ENCODE results near the gene RAPGEF5.

Gene RAPGEF5

DNA sequence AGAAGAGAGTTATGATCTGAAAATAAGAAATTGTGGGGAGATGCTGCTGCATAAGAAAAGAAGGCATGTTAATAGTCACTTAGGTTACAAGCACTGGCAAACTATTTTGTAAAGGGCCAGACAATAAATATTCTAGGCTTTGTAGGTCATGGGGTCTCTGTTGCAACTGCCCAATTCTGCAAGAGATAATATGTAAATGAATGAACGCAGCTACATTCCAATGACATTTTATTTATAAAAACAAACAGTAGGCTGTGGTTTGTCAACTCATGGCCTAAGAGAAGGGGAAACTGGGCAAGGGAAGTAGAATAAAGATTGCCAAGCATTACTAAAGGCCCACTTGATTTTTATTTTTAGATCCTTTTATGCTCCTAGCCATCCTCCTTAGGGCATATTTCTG is 133.1 kb downstream of the RAPGEF5 start:
- no peaks in the 10 kb centered on the region for H3K36me3 ChIP-seq (ENCODE audit: insufficient read depth, insufficient read length, low read length)
- TF ChIP-seq ZNF274 (IDR thresholded peaks at IDR 0.05; ENCODE audit: low read depth, low read length), result no peak
- no peak for TF ChIP-seq YY1 (IDR thresholded peaks at IDR 0.05; ENCODE audit: insufficient read depth, insufficient read length)
- H3K4me1 ChIP-seq (ENCODE audit: insufficient read depth, insufficient read length), result no peaks in the 10 kb centered on the region
- no peak for DNase-seq (ENCODE audit: low read depth, low spot score)
- H3K27me3 ChIP-seq (ENCODE audit: insufficient read depth, insufficient read length), result no peaks in the 10 kb centered on the region
- no peak overlapping the region for H3K4me3 ChIP-seq (ENCODE audit: insufficient read length, low read depth)
- H3K9me3 ChIP-seq (ENCODE audit: insufficient read depth, low read length), result no peaks in the 10 kb centered on the region
- H3K9ac ChIP-seq (ENCODE audit: insufficient read length, low read depth), result no peak overlapping the region

DNA sequence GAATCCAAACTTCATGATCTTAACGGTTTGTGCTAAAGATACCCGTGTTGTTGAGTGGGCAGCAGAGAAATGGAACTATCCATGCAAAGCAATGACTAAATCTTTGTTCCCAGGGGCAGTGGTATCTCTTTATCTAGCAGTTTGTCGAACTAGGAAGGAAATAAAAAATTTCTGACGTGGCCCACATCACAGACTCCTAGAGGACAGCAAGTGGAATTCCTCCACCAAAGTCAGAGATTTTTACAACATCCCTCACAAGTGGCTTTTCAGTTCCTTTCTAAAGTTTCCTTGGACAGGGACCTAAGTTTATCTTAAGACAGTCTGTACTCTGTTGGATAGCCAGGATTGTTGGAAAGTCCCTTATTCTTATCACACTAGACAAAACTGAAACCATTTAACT is 136.0 kb downstream of the RAPGEF5 start:
- no peak for TF ChIP-seq YY1 (IDR thresholded peaks at IDR 0.05; ENCODE audit: insufficient read depth, insufficient read length)
- Histone ChIP-seq H3K36me3 (ENCODE audit: insufficient read depth, insufficient read length, low read length) (no peaks in the 10 kb centered on the region), H3K4me3 (ENCODE audit: insufficient read length, low read depth) (no peak overlapping the region), H3K27me3 (ENCODE audit: insufficient read depth, insufficient read length) (no peaks in the 10 kb centered on the region), H3K4me1 (ENCODE audit: insufficient read depth, insufficient read length) (no peaks in the 10 kb centered on the region), H3K9ac (ENCODE audit: insufficient read length, low read depth) (no peak overlapping the region), H3K9me3 (ENCODE audit: insufficient read depth, low read length) (no peaks in the 10 kb centered on the region)
- DNase-seq (ENCODE audit: low read depth, low spot score), result no peak

DNA sequence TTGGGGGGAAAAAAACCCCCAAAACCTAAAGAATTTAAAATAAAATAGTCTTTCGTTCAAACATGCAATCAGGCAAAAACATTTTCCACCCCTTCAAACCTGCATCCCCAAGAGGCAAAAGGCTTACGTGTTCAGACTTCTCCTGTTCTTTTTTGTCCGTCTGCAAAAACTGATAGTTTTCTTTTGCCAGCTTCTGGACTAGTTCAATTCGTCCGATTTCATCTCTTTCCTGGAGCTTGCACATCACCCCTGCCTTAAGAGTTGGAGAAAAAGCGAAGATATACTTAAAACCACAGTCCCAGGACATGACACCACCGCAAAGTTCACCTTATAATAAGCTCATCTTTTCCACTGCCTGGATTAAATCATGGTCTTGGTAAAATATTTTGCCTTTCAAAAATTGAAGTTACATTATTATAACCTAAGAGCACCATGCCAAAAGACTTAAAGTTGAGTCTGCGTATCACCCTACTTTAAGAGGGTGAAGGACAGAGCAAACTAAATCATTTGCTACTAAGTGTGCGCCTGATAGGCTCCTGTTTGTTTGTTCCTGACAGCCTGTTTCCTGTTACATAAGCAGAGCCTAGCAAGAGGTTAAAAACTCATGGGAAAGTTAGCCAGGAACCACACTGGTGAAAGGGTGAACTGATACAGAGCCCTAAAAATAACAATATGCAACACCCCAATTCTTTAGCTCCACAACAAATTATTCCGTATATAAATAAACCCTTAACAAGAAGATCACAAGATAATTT is 137.0 kb downstream of the RAPGEF5 start:
- no peak for TF ChIP-seq ZNF274 (IDR thresholded peaks at IDR 0.05; ENCODE audit: low read depth, low read length)
- TF ChIP-seq YY1 (IDR thresholded peaks at IDR 0.05; ENCODE audit: insufficient read depth, insufficient read length), result no peak
- no peak for TF ChIP-seq SUZ12 (IDR thresholded peaks at IDR 0.05; ENCODE audit: extremely low read depth, insufficient read depth, insufficient read length)
- Histone ChIP-seq H3K36me3 (ENCODE audit: insufficient read depth, insufficient read length, low read length) (no peaks in the 10 kb centered on the region), H3K9me3 (ENCODE audit: insufficient read depth, low read length) (no peaks in the 10 kb centered on the region), H3K9ac (ENCODE audit: insufficient read length, low read depth) (no peak overlapping the region), H3K4me1 (ENCODE audit: insufficient read depth, insufficient read length) (no peaks in the 10 kb centered on the region), H3K27me3 (ENCODE audit: insufficient read depth, insufficient read length) (no peaks in the 10 kb centered on the region), H3K4me3 (ENCODE audit: insufficient read length, low read depth) (no peak overlapping the region)
- DNase-seq (ENCODE audit: low read depth, low spot score), result no peak

DNA sequence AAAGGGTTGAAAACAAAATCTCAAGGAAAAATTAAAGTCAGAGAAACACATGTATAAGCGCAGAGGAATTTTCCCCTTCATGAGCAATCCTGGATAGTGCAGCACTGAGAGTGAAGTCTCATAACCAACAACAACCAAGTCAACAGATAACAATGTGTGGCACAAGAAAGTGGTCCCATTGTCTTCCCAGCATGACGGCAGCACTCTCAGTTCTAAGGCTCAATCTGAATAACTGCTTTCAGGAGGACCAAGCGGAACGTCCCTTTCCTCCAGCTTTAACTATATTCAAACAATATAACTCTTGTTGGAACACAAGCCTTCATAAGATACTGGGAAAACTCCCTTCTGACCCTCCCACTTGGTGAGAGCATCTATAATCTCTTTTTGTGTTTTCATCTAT is 137.9 kb downstream of the RAPGEF5 start:
- Histone ChIP-seq H3K27me3 (ENCODE audit: insufficient read depth, insufficient read length) (no peaks in the 10 kb centered on the region), H3K36me3 (ENCODE audit: insufficient read depth, insufficient read length, low read length) (no peaks in the 10 kb centered on the region), H3K4me3 (ENCODE audit: insufficient read length, low read depth) (no peak overlapping the region), H3K4me1 (ENCODE audit: insufficient read depth, insufficient read length) (no peaks in the 10 kb centered on the region), H3K9me3 (ENCODE audit: insufficient read depth, low read length) (no peaks in the 10 kb centered on the region), H3K9ac (ENCODE audit: insufficient read length, low read depth) (no peak overlapping the region)
- no peak for DNase-seq (ENCODE audit: low read depth, low spot score)
- TF ChIP-seq ZNF274 (IDR thresholded peaks at IDR 0.05; ENCODE audit: low read depth, low read length) (no peak), SUZ12 (IDR thresholded peaks at IDR 0.05; ENCODE audit: extremely low read depth, insufficient read depth, insufficient read length) (no peak), YY1 (IDR thresholded peaks at IDR 0.05; ENCODE audit: insufficient read depth, insufficient read length) (no peak)

DNA sequence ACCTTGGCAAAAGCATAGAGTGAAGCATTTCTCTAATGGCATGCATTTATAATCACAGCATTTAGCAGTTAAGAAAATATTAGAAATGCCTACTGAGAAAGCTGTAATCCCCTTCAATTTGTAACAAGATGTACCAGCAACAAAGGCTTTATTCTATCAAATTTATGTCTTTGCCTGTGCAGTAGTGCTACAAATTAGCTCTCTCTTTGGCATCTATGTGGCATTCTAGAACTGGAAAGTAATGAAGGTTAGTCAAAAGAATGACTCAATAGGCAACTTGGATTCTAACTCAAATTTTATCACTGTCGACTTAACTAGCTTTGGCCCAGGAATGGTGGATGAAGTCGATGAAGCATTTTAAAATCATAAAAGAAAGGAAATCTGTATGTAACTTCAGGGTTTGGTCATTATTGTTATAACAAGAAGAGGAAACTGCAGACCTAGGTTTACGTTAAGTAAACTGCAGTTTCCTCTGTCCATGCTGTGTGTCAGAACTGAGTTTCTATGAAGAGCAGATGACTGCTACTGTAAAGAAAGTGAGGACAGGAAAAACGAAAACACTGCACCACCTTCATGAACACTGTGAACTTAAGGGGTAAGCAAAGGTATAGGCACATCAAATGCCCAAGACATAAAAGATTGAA is 140.0 kb downstream of the RAPGEF5 start:
- Histone ChIP-seq H3K36me3 (ENCODE audit: insufficient read depth, insufficient read length, low read length) (no peaks in the 10 kb centered on the region), H3K4me1 (ENCODE audit: insufficient read depth, insufficient read length) (no peaks in the 10 kb centered on the region), H3K9me3 (ENCODE audit: insufficient read depth, low read length) (no peaks in the 10 kb centered on the region), H3K4me3 (ENCODE audit: insufficient read length, low read depth) (no peak overlapping the region), H3K27me3 (ENCODE audit: insufficient read depth, insufficient read length) (no peaks in the 10 kb centered on the region), H3K9ac (ENCODE audit: insufficient read length, low read depth) (no peak overlapping the region)
- DNase-seq (ENCODE audit: low read depth, low spot score), result no peak
- TF ChIP-seq SUZ12 (IDR thresholded peaks at IDR 0.05; ENCODE audit: extremely low read depth, insufficient read depth, insufficient read length) (no peak), YY1 (IDR thresholded peaks at IDR 0.05; ENCODE audit: insufficient read depth, insufficient read length) (no peak), ZNF274 (IDR thresholded peaks at IDR 0.05; ENCODE audit: low read depth, low read length) (no peak)

DNA sequence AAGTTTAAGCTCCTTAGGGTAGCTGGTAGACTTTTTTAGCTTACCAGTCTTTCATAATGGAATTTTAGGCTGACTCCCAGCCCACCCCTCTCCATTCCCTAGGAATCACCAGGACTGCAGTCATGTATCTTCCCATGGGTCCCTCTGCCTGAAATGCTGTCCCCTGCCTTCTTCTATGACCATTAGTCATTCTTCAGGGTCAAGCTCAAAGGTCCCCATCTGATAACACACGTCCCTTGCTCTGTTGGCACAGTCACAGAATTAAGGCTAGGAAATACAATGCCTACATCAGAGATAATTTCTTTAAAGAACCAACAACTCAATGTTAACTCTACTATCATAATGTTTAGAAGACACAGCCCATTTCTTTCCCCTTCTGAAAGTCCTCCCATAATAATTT is 140.6 kb downstream of the RAPGEF5 start:
- H3K4me3 ChIP-seq (ENCODE audit: insufficient read length, low read depth), result no peak overlapping the region
- H3K36me3 ChIP-seq (ENCODE audit: insufficient read depth, insufficient read length, low read length), result no peaks in the 10 kb centered on the region
- TF ChIP-seq SUZ12 (IDR thresholded peaks at IDR 0.05; ENCODE audit: extremely low read depth, insufficient read depth, insufficient read length) (no peak), ZNF274 (IDR thresholded peaks at IDR 0.05; ENCODE audit: low read depth, low read length) (no peak), YY1 (IDR thresholded peaks at IDR 0.05; ENCODE audit: insufficient read depth, insufficient read length) (no peak)
- no peaks in the 10 kb centered on the region for H3K27me3 ChIP-seq (ENCODE audit: insufficient read depth, insufficient read length)
- no peak for DNase-seq (ENCODE audit: low read depth, low spot score)
- no peak overlapping the region for H3K9ac ChIP-seq (ENCODE audit: insufficient read length, low read depth)
- no peaks in the 10 kb centered on the region for H3K4me1 ChIP-seq (ENCODE audit: insufficient read depth, insufficient read length)
- no peaks in the 10 kb centered on the region for H3K9me3 ChIP-seq (ENCODE audit: insufficient read depth, low read length)

DNA sequence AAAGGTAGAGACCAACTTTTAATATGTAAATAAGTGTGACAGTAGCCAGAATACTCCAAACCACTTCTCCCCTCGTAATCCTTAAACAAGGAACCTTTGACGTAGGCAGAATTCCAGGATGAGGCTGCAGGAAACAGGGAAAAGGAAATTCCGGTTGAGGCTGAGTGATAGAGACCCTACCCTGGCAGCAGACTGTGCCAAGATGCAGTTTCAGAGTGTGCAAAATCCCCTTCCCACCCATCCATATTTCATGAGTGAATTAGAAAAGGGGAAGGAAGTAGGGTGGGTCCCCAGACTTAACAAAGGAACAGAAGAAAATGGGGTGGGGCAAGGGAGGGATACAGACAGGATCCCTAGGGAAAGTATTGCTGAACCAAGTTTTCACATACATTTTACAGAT is 143.0 kb downstream of the RAPGEF5 start:
- no peaks in the 10 kb centered on the region for H3K36me3 ChIP-seq (ENCODE audit: insufficient read depth, insufficient read length, low read length)
- no peaks in the 10 kb centered on the region for H3K9me3 ChIP-seq (ENCODE audit: insufficient read depth, low read length)
- H3K27me3 ChIP-seq (ENCODE audit: insufficient read depth, insufficient read length), result no peaks in the 10 kb centered on the region
- H3K4me3 ChIP-seq (ENCODE audit: insufficient read length, low read depth), result no peak overlapping the region
- no peak overlapping the region for H3K9ac ChIP-seq (ENCODE audit: insufficient read length, low read depth)
- no peak for TF ChIP-seq ZNF274 (IDR thresholded peaks at IDR 0.05; ENCODE audit: low read depth, low read length)
- TF ChIP-seq YY1 (IDR thresholded peaks at IDR 0.05; ENCODE audit: insufficient read depth, insufficient read length), result no peak
- TF ChIP-seq SUZ12 (IDR thresholded peaks at IDR 0.05; ENCODE audit: extremely low read depth, insufficient read depth, insufficient read length), result no peak
- H3K4me1 ChIP-seq (ENCODE audit: insufficient read depth, insufficient read length), result no peaks in the 10 kb centered on the region
- no peak for DNase-seq (ENCODE audit: low read depth, low spot score)

Measured in NT2/D1 (cell line).